H9 (cell line): Measurements from ENCODE around the gene SRGAP2C. TPM values are rescaled to one million over a fixed set of nuclear protein-coding genes. Genes with fewer than 3 reads are reported as not detected.

Experiments used
- DNase-seq: peaks from one replicate; pipeline ENCODE4 v3.0.0-alpha.2; 2017
- H2AFZ ChIP-seq: one replicate; pipeline ENCODE4 v1.6.1; 2013; ENCODE audit warnings: mild to moderate bottlenecking, low read length, control low read depth, moderate library complexity
- H2AK5ac ChIP-seq: 2 replicates; pipeline ENCODE4 v1.6.1; 2013; ENCODE audit warnings: low read length, control low read depth, mixed read lengths; ENCODE audit not compliant: insufficient read length
- H2BK120ac ChIP-seq: one replicate; pipeline ENCODE4 v1.6.1; 2013; ENCODE audit warnings: low read depth, mild to moderate bottlenecking, low read length, control low read depth, inconsistent platforms; ENCODE audit not compliant: poor library complexity, severe bottlenecking
- H2BK12ac ChIP-seq: 2 replicates; pipeline ENCODE4 v1.6.1; 2013; ENCODE audit warnings: low read length, control low read depth, mixed read lengths, low read depth; ENCODE audit not compliant: insufficient read length
- H2BK15ac ChIP-seq: 2 replicates; pipeline ENCODE4 v1.6.1; 2013; ENCODE audit warnings: low read depth, low read length, control low read depth
- H2BK20ac ChIP-seq: one replicate; pipeline ENCODE4 v1.6.1; 2013; ENCODE audit warnings: low read depth, mild to moderate bottlenecking, low read length, control low read depth, inconsistent platforms; ENCODE audit not compliant: poor library complexity, severe bottlenecking
- H2BK5ac ChIP-seq: 2 replicates; pipeline ENCODE4 v1.6.1; 2013; ENCODE audit warnings: low read length, control low read depth, mixed read lengths; ENCODE audit not compliant: insufficient read length
- H3K14ac ChIP-seq: 2 replicates; pipeline ENCODE4 v1.6.1; 2013; ENCODE audit warnings: low read length, control low read depth; ENCODE audit not compliant: insufficient read depth
- H3K18ac ChIP-seq: 2 replicates; pipeline ENCODE4 v1.6.1; 2013; ENCODE audit warnings: low read depth, mild to moderate bottlenecking, mixed read lengths, low read length, control low read depth; ENCODE audit not compliant: insufficient read length
- H3K23ac ChIP-seq: 2 replicates; pipeline ENCODE4 v1.6.1; 2013; ENCODE audit warnings: low read length, control low read depth, mixed read lengths, low read depth; ENCODE audit not compliant: insufficient read length
- H3K23me2 ChIP-seq: 2 replicates; pipeline ENCODE4 v1.6.1; 2013; ENCODE audit warnings: low read depth, mild to moderate bottlenecking, mixed read lengths, low read length, control low read depth; ENCODE audit not compliant: insufficient read length, poor library complexity, severe bottlenecking
- H3K27ac ChIP-seq: 2 replicates; pipeline ENCODE4 v1.5.1; 2013; ENCODE audit warnings: low read length, control low read depth, mixed read lengths, low read depth; ENCODE audit not compliant: insufficient read length
- H3K27me3 ChIP-seq: 2 replicates; pipeline ENCODE4 v1.6.1; 2013; ENCODE audit warnings: low read length, control low read depth, inconsistent platforms; ENCODE audit not compliant: insufficient read depth
- H3K4ac ChIP-seq: 2 replicates; pipeline ENCODE4 v1.6.1; 2013; ENCODE audit warnings: low read depth, mild to moderate bottlenecking, control low read depth, inconsistent platforms, low read length, moderate library complexity
- H3K4me1 ChIP-seq: 2 replicates; pipeline ENCODE4 v1.6.1; 2013; ENCODE audit warnings: low read length, control low read depth, inconsistent platforms; ENCODE audit not compliant: insufficient read depth
- H3K4me2 ChIP-seq: 2 replicates; pipeline ENCODE4 v1.6.1; 2013; ENCODE audit warnings: low read length, control low read depth, mixed read lengths; ENCODE audit not compliant: insufficient read length, insufficient read depth
- H3K56ac ChIP-seq: 2 replicates; pipeline ENCODE4 v1.6.1; 2013; ENCODE audit warnings: low read depth, mild to moderate bottlenecking, mixed read lengths, low read length, control low read depth; ENCODE audit not compliant: insufficient read length
- H3K79me1 ChIP-seq: 2 replicates; pipeline ENCODE4 v1.6.1; 2013; ENCODE audit warnings: low read depth, mild to moderate bottlenecking, moderate library complexity, low read length, control low read depth, inconsistent platforms; ENCODE audit not compliant: insufficient read depth, poor library complexity, severe bottlenecking
- H3K79me2 ChIP-seq: 2 replicates; pipeline ENCODE4 v1.6.1; 2013; ENCODE audit warnings: low read length, control low read depth, inconsistent platforms; ENCODE audit not compliant: insufficient read depth
- H3K9ac ChIP-seq: 2 replicates; pipeline ENCODE4 v1.6.1; 2013; ENCODE audit warnings: low read length, control low read depth, mixed read lengths; ENCODE audit not compliant: insufficient read length; ENCODE audit errors: extremely low read depth
- H3K9me3 ChIP-seq: one replicate; pipeline ENCODE4 v1.6.1; 2013; ENCODE audit warnings: low read depth, low read length, inconsistent platforms; ENCODE audit not compliant: control insufficient read depth
- H3T11ph ChIP-seq: one replicate; pipeline ENCODE4 v1.6.1; 2013; ENCODE audit warnings: mild to moderate bottlenecking, low read length, control low read depth, inconsistent platforms
- H4K20me1 ChIP-seq: one replicate; pipeline ENCODE4 v1.6.1; 2013; ENCODE audit not compliant: control insufficient read depth, insufficient read length, insufficient read depth
- H4K5ac ChIP-seq: 2 replicates; pipeline ENCODE4 v1.6.1; 2013; ENCODE audit warnings: low read depth, mild to moderate bottlenecking, mixed read lengths, low read length, control low read depth; ENCODE audit not compliant: insufficient read length
- H4K8ac ChIP-seq: replicated peaks from 2 replicates; pipeline ENCODE4 v1.6.1; 2013; ENCODE audit warnings: low read length, control low read depth, mixed read lengths, low read depth; ENCODE audit not compliant: insufficient read length
- H4K91ac ChIP-seq: 2 replicates; pipeline ENCODE4 v1.6.1; 2013; ENCODE audit warnings: low read depth, mild to moderate bottlenecking, moderate library complexity, mixed read lengths, low read length, control low read depth; ENCODE audit not compliant: insufficient read length
- H3K27ac Mint-ChIP-seq, 3 experiments: 2 replicates in 2 of 3; 3 replicates in 1 of 3; pipeline ENCODE4 v1.8.0; 2020 to 2021; ENCODE audit warnings: mixed read lengths in 3 of 3, mild to moderate bottlenecking in 1 of 3, moderate library complexity in 1 of 3
- H3K27me3 Mint-ChIP-seq: 2 replicates; pipeline ENCODE4 v1.8.0; 2021; ENCODE audit warnings: low read depth, mild to moderate bottlenecking, moderate library complexity, mixed read lengths
- H3K36me3 Mint-ChIP-seq, 3 experiments: 2 replicates in 2 of 3; 3 replicates in 1 of 3; pipeline ENCODE4 v1.8.0; 2020 to 2021; ENCODE audit warnings: low read depth in 3 of 3, mixed read lengths in 3 of 3; ENCODE audit not compliant: insufficient read depth in 1 of 3
- H3K4me1 Mint-ChIP-seq, 2 experiments: 2 replicates each; pipeline ENCODE4 v1.8.0; 2020; ENCODE audit warnings: mixed read lengths in 2 of 2
- H3K4me3 Mint-ChIP-seq, 2 experiments: 2 replicates in 1 of 2; 3 replicates in 1 of 2; pipeline ENCODE4 v1.8.0; 2020 to 2021; ENCODE audit warnings: mild to moderate bottlenecking in 2 of 2, mixed read lengths in 2 of 2, moderate library complexity in 1 of 2
- H3K9me3 Mint-ChIP-seq, 2 experiments: 2 replicates in 1 of 2; 3 replicates in 1 of 2; pipeline ENCODE4 v1.8.0; 2020; ENCODE audit warnings: mild to moderate bottlenecking in 2 of 2, mixed read lengths in 2 of 2, moderate library complexity in 1 of 2
- WGBS: extraction: QIAGEN DNeasy Blood & Tissue Kit; methylation state at CpG from one replicate; pipeline ENCODE4 v1.1.7; 2013; ENCODE audit warnings: missing lambda C conversion rate, low lambda C conversion rate, mixed read lengths; ENCODE audit not compliant: insufficient read length; ENCODE audit errors: extremely low coverage; 5-methylcytosine and 5-hydroxymethylcytosine counted together
- total RNA-seq: library from RNA; stranded (reverse); gene quantifications from 2 replicates; pipeline ENCODE4 v1.2.1, GENCODE V29; 2021
- TF ChIP-seq, protein P1 (sequence below): fragments of 200-600 bp; sonication (generic); conservative IDR thresholded peaks from 3 replicates; pipeline ENCODE4 v1.8.0; 2021; ENCODE audit warnings: antibody characterized with exemption, mild to moderate bottlenecking

Gene SRGAP2C
- total RNA-seq, 1 experiment from 2014 or later = 16.5 TPM

DNA sequence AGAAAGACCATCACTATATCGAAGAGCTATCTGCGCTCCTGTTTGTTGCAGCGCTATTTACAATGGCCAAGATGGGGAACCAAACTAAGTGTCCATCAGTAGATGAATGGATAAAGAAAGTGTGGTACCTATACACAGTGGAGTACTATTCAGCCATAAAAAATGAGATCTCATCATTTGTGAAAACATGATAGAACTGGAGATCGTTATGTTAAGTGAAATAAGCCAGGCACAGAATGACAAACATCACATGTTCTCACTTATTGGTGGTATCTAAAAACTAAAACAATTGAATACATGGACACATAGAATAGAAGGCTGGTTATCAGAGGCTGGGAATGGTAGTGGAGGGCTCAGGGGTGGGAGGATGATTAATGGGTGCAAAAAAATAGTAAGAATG lies 256.2 kb downstream of the SRGAP2C start:
- Histone ChIP-seq H3K56ac (no peak overlapping the region), H3T11ph (no peak overlapping the region), H3K4ac (no peak overlapping the region), H4K91ac (no peak overlapping the region), H3K9ac (no peak overlapping the region), H3K23ac (no peak overlapping the region), H4K5ac (no peak overlapping the region), H2BK15ac (no peak overlapping the region), H2BK5ac (no peak overlapping the region), H2AK5ac (no peak overlapping the region), H3K4me2 (no peak overlapping the region), H3K27ac (no peak overlapping the region), H2BK20ac (no peak overlapping the region), H3K18ac (no peak overlapping the region), H3K4me1 (no peaks in the 10 kb centered on the region), H2BK12ac (no peak overlapping the region), H4K20me1 (no peaks in the 10 kb centered on the region), H2BK120ac (no peak overlapping the region), H2AFZ (no peak overlapping the region), H4K8ac (no peak overlapping the region), H3K27me3 (no peaks in the 10 kb centered on the region), H3K14ac (no peak overlapping the region), H3K79me2 (no peaks in the 10 kb centered on the region), H3K79me1 (no peaks in the 10 kb centered on the region), H3K23me2 (no peaks in the 10 kb centered on the region), H3K9me3 (no peaks in the 10 kb centered on the region)
- H3K4me1 Mint-ChIP-seq = peaks cover 0 to 7% of the 10 kb centered on the region in 2 experiments; a peak in 2 of 4 replicates
- H3K27ac Mint-ChIP-seq = no peak overlapping the region
- WGBS = no CpG with 5 or more reads among the region's 4 CpGs
- no peaks in the 10 kb centered on the region for H3K9me3 Mint-ChIP-seq
- TF ChIP-seq, protein P1, sequence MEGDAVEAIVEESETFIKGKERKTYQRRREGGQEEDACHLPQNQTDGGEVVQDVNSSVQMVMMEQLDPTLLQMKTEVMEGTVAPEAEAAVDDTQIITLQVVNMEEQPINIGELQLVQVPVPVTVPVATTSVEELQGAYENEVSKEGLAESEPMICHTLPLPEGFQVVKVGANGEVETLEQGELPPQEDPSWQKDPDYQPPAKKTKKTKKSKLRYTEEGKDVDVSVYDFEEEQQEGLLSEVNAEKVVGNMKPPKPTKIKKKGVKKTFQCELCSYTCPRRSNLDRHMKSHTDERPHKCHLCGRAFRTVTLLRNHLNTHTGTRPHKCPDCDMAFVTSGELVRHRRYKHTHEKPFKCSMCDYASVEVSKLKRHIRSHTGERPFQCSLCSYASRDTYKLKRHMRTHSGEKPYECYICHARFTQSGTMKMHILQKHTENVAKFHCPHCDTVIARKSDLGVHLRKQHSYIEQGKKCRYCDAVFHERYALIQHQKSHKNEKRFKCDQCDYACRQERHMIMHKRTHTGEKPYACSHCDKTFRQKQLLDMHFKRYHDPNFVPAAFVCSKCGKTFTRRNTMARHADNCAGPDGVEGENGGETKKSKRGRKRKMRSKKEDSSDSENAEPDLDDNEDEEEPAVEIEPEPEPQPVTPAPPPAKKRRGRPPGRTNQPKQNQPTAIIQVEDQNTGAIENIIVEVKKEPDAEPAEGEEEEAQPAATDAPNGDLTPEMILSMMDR = no peak
- no peak for DNase-seq
- H3K27me3 Mint-ChIP-seq = peaks cover 2% of the 10 kb centered on the region; the same call in 1 of the 2 replicates
- no peak overlapping the region for H3K4me3 Mint-ChIP-seq
- no peaks in the 10 kb centered on the region for H3K36me3 Mint-ChIP-seq

Other genes starting within 250 kb of the SRGAP2C start
- gene FAM72B, start 635 bp upstream of the SRGAP2C start, total RNA-seq = 8.5 and 9.2 TPM in 2 replicates